ENCODE data around the gene KPNB1. TPM values are rescaled to one million over a fixed set of nuclear protein-coding genes. Genes with fewer than 3 reads are reported as not detected.
"Not testable (repeated sequence)": the region's sequence is repeated elsewhere in the genome, so short reads cannot be mapped to it uniquely, and the experiment has no call there.

Gene KPNB1
- polyA plus RNA-seq, 1 donor = 144 TPM

- DNase-seq = no peak
Measured at GRCh38 chr17:47682138-47682537, 32.4 kb downstream of the KPNB1 start.

- not testable (repeated sequence) for DNase-seq
Measured at GRCh38 chr17:47682727-47683126, 33.0 kb downstream of the KPNB1 start.

- DNase-seq = no peak
Measured at GRCh38 chr17:47684025-47684424, 34.3 kb downstream of the KPNB1 start.

GRCh38 chr17:47684535-47685193 lies 34.9 kb downstream of the KPNB1 start:
- DNase-seq = no peak

- DNase-seq = no peak
Measured at GRCh38 chr17:47685556-47686275, 36.0 kb downstream of the KPNB1 start.

- DNase-seq = no peak
Measured at GRCh38 chr17:47686276-47686635, 36.5 kb downstream of the KPNB1 start.

- no peak for DNase-seq
Measured at GRCh38 chr17:47686664-47687327, 37.1 kb downstream of the KPNB1 start.

- no peak for DNase-seq
Measured at GRCh38 chr17:47687328-47687690, 37.6 kb downstream of the KPNB1 start.

- DNase-seq = no peak
Measured at GRCh38 chr17:47687748-47688147, 38.0 kb downstream of the KPNB1 start.

GRCh38 chr17:47690121-47690520 lies 40.4 kb downstream of the KPNB1 start:
- DNase-seq = no peak

GRCh38 chr17:47692137-47692894 lies 42.6 kb downstream of the KPNB1 start:
- no peak for DNase-seq

- no peak for DNase-seq
Measured at GRCh38 chr17:47692895-47693730, 43.4 kb downstream of the KPNB1 start.

- peak; percentile 85 for DNase-seq
Measured at GRCh38 chr17:47693731-47694580, 44.2 kb downstream of the KPNB1 start, which contains the start of gene TBKBP1. Gene TBKBP1 (plus strand): TSS chr17:47694161. CDS start chr17:47696113, 1,952 bp downstream.

GRCh38 chr17:47694581-47695428 lies 45.1 kb downstream of the KPNB1 start:
- peak; percentile 58 for DNase-seq

GRCh38 chr17:47695429-47696376 lies 46.0 kb downstream of the KPNB1 start:
- peak; percentile 40 for DNase-seq

GRCh38 chr17:47696717-47697642 lies 47.3 kb downstream of the KPNB1 start:
- no peak for DNase-seq

GRCh38 chr17:47697906-47698711 lies 48.4 kb downstream of the KPNB1 start:
- DNase-seq = no peak
